Mesendoderm (in vitro differentiated cells): ENCODE results near the gene MEIOB.

ENCODE experiments used
- DNase-seq: peaks from one replicate; pipeline ENCODE4 v3.0.0; 2013
- H2AK5ac ChIP-seq: 2 replicates; pipeline ENCODE4 v1.6.1; 2013; ENCODE audit warnings: low read length, inconsistent platforms
- H2BK120ac ChIP-seq: 2 replicates; pipeline ENCODE4 v1.6.1; 2013; ENCODE audit warnings: low read depth, mild to moderate bottlenecking, low read length, moderate library complexity, mixed read lengths
- H2BK15ac ChIP-seq: replicated peaks from 2 replicates; pipeline ENCODE4 v1.6.1; 2013; ENCODE audit warnings: low read depth, mild to moderate bottlenecking, moderate library complexity
- H2BK5ac ChIP-seq: 2 replicates; pipeline ENCODE4 v1.6.1; 2013; ENCODE audit warnings: low read length, inconsistent platforms
- H3K18ac ChIP-seq: 2 replicates; pipeline ENCODE4 v1.6.1; 2013; ENCODE audit warnings: mild to moderate bottlenecking, low read length, mixed read lengths
- H3K23ac ChIP-seq: one replicate; pipeline ENCODE4 v1.6.1; 2013; ENCODE audit warnings: low read length
- H3K27ac ChIP-seq: 2 replicates; pipeline ENCODE4 v1.5.1; 2013; ENCODE audit warnings: low read depth, mild to moderate bottlenecking, inconsistent platforms, low read length, moderate library complexity
- H3K27me3 ChIP-seq: 2 replicates; pipeline ENCODE4 v1.6.1; 2013; ENCODE audit warnings: low read length, control low read depth, mild to moderate bottlenecking, inconsistent platforms; ENCODE audit not compliant: insufficient read depth, poor library complexity
- H3K36me3 ChIP-seq: 2 replicates; pipeline ENCODE4 v1.6.1; 2013; ENCODE audit warnings: low read length, inconsistent platforms; ENCODE audit not compliant: control insufficient read depth, insufficient read depth
- H3K4ac ChIP-seq: one replicate; pipeline ENCODE4 v1.6.1; 2013; ENCODE audit warnings: low read depth, mild to moderate bottlenecking, low read length, moderate library complexity
- H3K4me1 ChIP-seq: 2 replicates; pipeline ENCODE4 v1.6.1; 2013; ENCODE audit warnings: low read depth, low read length, inconsistent platforms; ENCODE audit not compliant: control insufficient read depth
- H3K4me2 ChIP-seq: 2 replicates; pipeline ENCODE4 v1.6.1; 2013; ENCODE audit warnings: low read length
- H3K4me3 ChIP-seq: 2 replicates; pipeline ENCODE4 v1.5.1; 2013; ENCODE audit warnings: mild to moderate bottlenecking, low read length
- H3K56ac ChIP-seq: one replicate; pipeline ENCODE4 v1.6.1; 2013; ENCODE audit warnings: low read length
- H3K79me1 ChIP-seq: 2 replicates; pipeline ENCODE4 v1.6.1; 2013; ENCODE audit warnings: low read length, inconsistent platforms
- H3K79me2 ChIP-seq: 2 replicates; pipeline ENCODE4 v1.6.1; 2013; ENCODE audit warnings: mild to moderate bottlenecking, low read length; ENCODE audit not compliant: control insufficient read depth, insufficient read depth
- H3K9ac ChIP-seq: 2 replicates; pipeline ENCODE4 v1.6.1; 2013; ENCODE audit warnings: low read length, inconsistent platforms
- H4K5ac ChIP-seq: one replicate; pipeline ENCODE4 v1.6.1; 2013; ENCODE audit warnings: low read length
- H4K8ac ChIP-seq: one replicate; pipeline ENCODE4 v1.6.1; 2013; ENCODE audit warnings: low read depth, mild to moderate bottlenecking, control low read depth, low read length, moderate library complexity
- WGBS: extraction: QIAGEN DNeasy Blood & Tissue Kit; methylation state at CpG from one replicate; pipeline ENCODE4 v1.1.7; 2013; ENCODE audit warnings: low lambda C conversion rate, missing lambda C conversion rate; ENCODE audit not compliant: insufficient coverage; ENCODE audit errors: extremely low coverage; 5-methylcytosine and 5-hydroxymethylcytosine counted together

MEIOB gene

DNA sequence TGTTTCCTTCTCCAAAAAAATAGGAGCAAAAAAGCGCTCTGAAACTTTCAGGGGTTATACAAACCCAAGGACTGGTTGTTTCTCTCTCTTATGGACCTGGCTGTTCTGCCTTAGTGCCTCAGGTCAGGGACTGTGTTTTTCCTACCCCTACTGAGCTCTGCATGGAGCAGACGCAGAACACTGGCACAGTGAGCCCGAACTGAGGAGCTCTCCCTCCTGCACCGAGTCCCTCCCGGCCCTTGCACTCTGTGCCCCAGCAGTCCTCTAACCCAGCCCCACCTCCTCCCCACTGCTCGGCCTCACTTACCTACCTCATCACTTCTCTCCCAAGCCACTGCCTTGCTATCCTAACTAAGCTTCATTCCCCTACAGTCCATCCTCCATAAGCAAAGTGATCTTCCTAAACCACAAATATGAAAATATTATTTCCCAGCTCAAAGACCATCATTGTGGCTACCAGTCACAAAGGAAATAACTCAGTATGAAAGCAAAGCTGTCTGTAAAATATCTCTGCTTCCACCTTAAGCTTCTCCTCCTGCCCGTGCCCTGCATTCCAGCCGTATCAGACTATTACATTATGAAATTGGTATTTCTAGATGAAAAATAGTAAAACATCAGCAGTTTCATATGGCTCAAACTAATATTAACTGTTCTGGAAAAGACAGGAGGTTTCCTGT lies 13.6 kb downstream of the MEIOB start:
- peaks cover 2% of the 10 kb centered on the region for H3K27me3 ChIP-seq
- DNase-seq = no peak
- H3K27ac ChIP-seq = no peak overlapping the region
- H3K56ac ChIP-seq = no peak overlapping the region
- no peak overlapping the region for H4K8ac ChIP-seq
- no peaks in the 10 kb centered on the region for H3K36me3 ChIP-seq
- no peaks in the 10 kb centered on the region for H3K79me1 ChIP-seq
- H3K79me2 ChIP-seq = no peaks in the 10 kb centered on the region
- H2BK120ac ChIP-seq = no peak overlapping the region
- no peak overlapping the region for H2AK5ac ChIP-seq
- H3K4me1 ChIP-seq = no peaks in the 10 kb centered on the region
- no peak overlapping the region for H3K18ac ChIP-seq
- WGBS = no CpG with 5 or more reads among the region's 8 CpGs
- no peak overlapping the region for H4K5ac ChIP-seq
- H3K4ac ChIP-seq = no peak overlapping the region
- no peak overlapping the region for H2BK5ac ChIP-seq
- H3K4me3 ChIP-seq = no peak overlapping the region
- H2BK15ac ChIP-seq = no peak overlapping the region
- H3K23ac ChIP-seq = no peak overlapping the region
- H3K4me2 ChIP-seq = no peak overlapping the region
- no peak overlapping the region for H3K9ac ChIP-seq

DNA sequence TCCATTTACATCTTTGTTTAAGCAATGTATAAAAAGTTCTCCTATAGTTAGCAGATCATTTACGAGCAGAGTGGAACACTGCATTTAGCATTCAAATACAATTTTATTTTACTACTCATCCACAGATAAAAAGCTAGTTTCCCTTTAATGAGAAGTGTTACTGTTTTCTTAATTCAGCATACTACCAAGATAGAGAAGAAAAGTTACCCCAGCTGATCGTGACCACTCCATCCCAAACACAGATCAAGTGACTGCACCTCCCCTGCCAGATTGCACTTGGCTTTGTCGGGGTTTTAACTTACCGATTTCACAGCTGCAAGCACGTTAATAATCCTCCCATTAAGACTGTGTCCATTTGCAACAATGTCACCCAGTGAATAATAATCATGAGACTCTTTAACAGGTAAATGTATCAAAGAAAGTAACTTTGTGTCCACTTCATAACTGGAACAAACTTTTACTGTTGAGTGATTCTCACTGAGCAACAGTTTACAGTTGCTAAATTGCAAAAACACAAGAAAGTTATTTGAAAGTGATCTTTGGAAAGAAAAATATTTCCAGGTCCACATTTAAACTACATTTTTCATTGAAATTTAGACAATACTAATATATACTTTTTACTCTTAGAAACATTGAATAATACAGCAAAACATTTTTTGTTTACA lies 14.4 kb downstream of the MEIOB start:
- peaks cover 2% of the 10 kb centered on the region for H3K27me3 ChIP-seq
- H3K4me1 ChIP-seq = no peaks in the 10 kb centered on the region
- H3K56ac ChIP-seq = no peak overlapping the region
- no peak overlapping the region for H3K4me3 ChIP-seq
- H2BK120ac ChIP-seq = no peak overlapping the region
- H2BK5ac ChIP-seq = no peak overlapping the region
- H4K8ac ChIP-seq = no peak overlapping the region
- no peak overlapping the region for H4K5ac ChIP-seq
- H3K9ac ChIP-seq = no peak overlapping the region
- no peak overlapping the region for H3K23ac ChIP-seq
- H3K18ac ChIP-seq = no peak overlapping the region
- no peaks in the 10 kb centered on the region for H3K79me1 ChIP-seq
- no peak for DNase-seq
- no peaks in the 10 kb centered on the region for H3K36me3 ChIP-seq
- no peak overlapping the region for H3K4ac ChIP-seq
- no peak overlapping the region for H3K27ac ChIP-seq
- H3K4me2 ChIP-seq = no peak overlapping the region
- H2BK15ac ChIP-seq = no peak overlapping the region
- no peaks in the 10 kb centered on the region for H3K79me2 ChIP-seq
- WGBS = no CpG with 5 or more reads among the region's 5 CpGs
- no peak overlapping the region for H2AK5ac ChIP-seq

DNA sequence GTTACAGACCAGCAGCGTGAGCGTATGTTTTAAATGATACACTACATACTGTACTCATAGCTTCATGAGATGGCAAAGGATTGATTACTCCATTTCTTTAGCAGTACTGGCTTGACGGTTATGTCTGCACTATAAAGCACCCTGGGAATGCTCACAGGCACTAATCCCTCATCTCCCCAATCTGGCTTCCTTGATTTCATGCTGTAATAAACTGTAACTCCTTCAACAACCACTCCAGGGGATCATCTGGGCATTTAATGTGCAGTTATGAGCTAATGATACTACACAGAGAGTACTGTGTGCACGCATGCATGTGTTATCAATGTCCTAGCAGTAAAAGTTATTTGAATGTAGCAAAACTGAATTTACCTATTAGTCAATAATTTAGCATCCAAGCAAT lies 20.2 kb downstream of the MEIOB start:
- WGBS = no CpG with 5 or more reads among the region's 4 CpGs
- Histone ChIP-seq H3K4me1 (no peaks in the 10 kb centered on the region), H3K4me2 (no peak overlapping the region), H2AK5ac (no peak overlapping the region), H3K9ac (no peak overlapping the region), H2BK5ac (no peak overlapping the region), H3K4me3 (no peak overlapping the region), H2BK120ac (no peak overlapping the region), H3K79me1 (no peaks in the 10 kb centered on the region), H2BK15ac (no peak overlapping the region), H3K4ac (no peak overlapping the region), H3K18ac (no peak overlapping the region), H3K56ac (no peak overlapping the region), H4K8ac (no peak overlapping the region), H3K27ac (no peak overlapping the region), H4K5ac (no peak overlapping the region), H3K23ac (no peak overlapping the region), H3K79me2 (no peaks in the 10 kb centered on the region), H3K36me3 (no peaks in the 10 kb centered on the region), H3K27me3 (no peaks in the 10 kb centered on the region)
- DNase-seq = no peak

DNA sequence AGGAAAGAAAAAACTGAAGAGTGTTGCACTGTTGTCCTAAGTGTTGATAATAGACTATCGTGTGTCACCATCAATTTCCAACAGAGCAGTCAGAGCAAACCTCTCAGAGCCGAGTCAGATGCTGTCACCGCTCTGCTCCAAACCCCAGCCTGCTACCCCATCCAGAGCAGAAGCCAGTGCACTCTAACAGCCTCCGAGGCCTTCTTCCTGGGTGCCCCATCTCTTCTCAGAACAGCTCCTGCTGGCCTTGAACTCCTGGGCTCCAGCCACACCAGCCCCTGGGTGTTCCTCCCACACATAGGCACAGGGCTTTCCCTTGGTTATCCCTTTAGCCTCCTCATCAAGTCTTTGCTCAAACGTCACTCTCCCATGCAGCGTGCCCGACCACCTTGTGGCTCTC lies 21.0 kb downstream of the MEIOB start:
- Histone ChIP-seq H3K36me3 (no peaks in the 10 kb centered on the region), H4K5ac (no peak overlapping the region), H4K8ac (no peak overlapping the region), H3K4me2 (no peak overlapping the region), H2BK5ac (no peak overlapping the region), H3K27ac (no peak overlapping the region), H3K79me2 (no peaks in the 10 kb centered on the region), H2BK120ac (no peak overlapping the region), H3K23ac (no peak overlapping the region), H2BK15ac (no peak overlapping the region), H3K56ac (no peak overlapping the region), H3K4ac (no peak overlapping the region), H3K79me1 (no peaks in the 10 kb centered on the region), H3K4me3 (no peak overlapping the region), H3K4me1 (no peaks in the 10 kb centered on the region), H3K9ac (no peak overlapping the region), H3K27me3 (no peaks in the 10 kb centered on the region), H3K18ac (no peak overlapping the region), H2AK5ac (no peak overlapping the region)
- no peak for DNase-seq
- no CpG with 5 or more reads among the region's 7 CpGs for WGBS

DNA sequence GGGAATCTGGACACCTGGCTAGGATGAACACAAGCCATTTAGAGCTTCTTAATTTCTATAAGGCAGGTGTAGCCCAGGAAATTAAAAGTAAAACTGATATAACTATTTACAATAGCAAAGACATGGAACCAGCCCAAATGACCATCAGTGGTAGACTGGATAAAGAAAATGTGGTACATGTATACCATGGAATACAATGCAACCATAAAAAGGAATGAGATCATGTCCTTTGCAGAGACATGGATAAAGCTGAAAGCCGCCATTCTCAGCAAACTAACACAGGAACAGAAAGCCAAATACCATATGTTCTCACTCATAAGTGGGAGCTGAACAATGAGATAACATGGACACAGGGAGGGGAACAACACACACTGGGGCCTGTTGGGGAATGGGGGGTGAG lies 25.5 kb downstream of the MEIOB start:
- Histone ChIP-seq H2BK120ac (no peak overlapping the region), H4K8ac (no peak overlapping the region), H3K79me2 (no peaks in the 10 kb centered on the region), H3K36me3 (no peaks in the 10 kb centered on the region), H3K79me1 (no peaks in the 10 kb centered on the region), H4K5ac (no peak overlapping the region), H3K4ac (no peak overlapping the region), H3K27ac (no peak overlapping the region), H2AK5ac (no peak overlapping the region), H3K4me3 (no peak overlapping the region), H3K18ac (no peak overlapping the region), H3K4me1 (no peaks in the 10 kb centered on the region), H3K56ac (no peak overlapping the region), H2BK15ac (no peak overlapping the region), H2BK5ac (no peak overlapping the region), H3K9ac (no peak overlapping the region), H3K27me3 (no peaks in the 10 kb centered on the region), H3K23ac (no peak overlapping the region), H3K4me2 (no peak overlapping the region)
- DNase-seq = no peak
- WGBS = no CpG with 5 or more reads among the region's 1 CpG

DNA sequence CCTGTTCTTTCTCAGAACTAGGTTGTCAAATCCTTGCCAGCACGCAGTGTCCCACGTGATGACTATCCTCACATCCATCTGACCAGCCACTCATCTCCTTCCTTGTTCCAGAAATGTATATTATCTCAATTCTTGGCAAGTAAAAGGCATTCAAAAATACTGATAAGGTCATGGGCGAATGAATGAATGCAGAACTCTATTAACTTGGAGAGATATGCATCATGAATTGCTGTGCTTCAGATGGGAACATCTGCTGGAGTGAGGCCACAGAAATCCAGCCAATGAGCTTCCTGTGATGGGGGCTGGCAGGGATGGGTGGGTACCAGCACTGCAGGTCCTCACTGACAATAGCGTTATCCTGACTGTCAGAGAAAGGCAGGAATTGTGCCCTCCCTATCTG lies 26.0 kb downstream of the MEIOB start:
- Histone ChIP-seq H2BK120ac (no peak overlapping the region), H2BK5ac (no peak overlapping the region), H3K9ac (no peak overlapping the region), H3K4me3 (no peak overlapping the region), H3K18ac (no peak overlapping the region), H3K79me2 (no peaks in the 10 kb centered on the region), H3K36me3 (no peaks in the 10 kb centered on the region), H3K56ac (no peak overlapping the region), H4K8ac (no peak overlapping the region), H3K4me2 (no peak overlapping the region), H2BK15ac (no peak overlapping the region), H3K23ac (no peak overlapping the region), H3K4ac (no peak overlapping the region), H3K27me3 (no peaks in the 10 kb centered on the region), H3K27ac (no peak overlapping the region), H4K5ac (no peak overlapping the region), H2AK5ac (no peak overlapping the region), H3K4me1 (no peaks in the 10 kb centered on the region), H3K79me1 (no peaks in the 10 kb centered on the region)
- no peak for DNase-seq
- WGBS = no CpG with 5 or more reads among the region's 4 CpGs
